GM23338 (cell line): ENCODE measurements around the gene RPL31.

Source experiments
- CREB1 ChIP-seq: fragments of 250-450 bp; sonication (Bioruptor Pico); IDR thresholded peaks from 2 replicates; pipeline ENCODE4 v1.5.0; 2020; ENCODE audit warnings: low read depth, mild to moderate bottlenecking, moderate library complexity
- EZH2 ChIP-seq: fragments of 200-600 bp; sonication (generic); IDR thresholded peaks from one replicate; pipeline ENCODE4 v1.8.0; 2017; ENCODE audit warnings: antibody characterized with exemption, mild to moderate bottlenecking, low read depth; ENCODE audit not compliant: unreplicated experiment
- EZH2phosphoT487 ChIP-seq: fragments of 200-600 bp; sonication (generic); IDR thresholded peaks from one replicate; pipeline ENCODE4 v1.8.1; 2018; ENCODE audit warnings: antibody characterized with exemption; ENCODE audit not compliant: unreplicated experiment
- JUNB ChIP-seq: IDR thresholded peaks from one replicate; pipeline ENCODE4 v1.6.1; 2016; ENCODE audit warnings: antibody characterized with exemption; ENCODE audit not compliant: unreplicated experiment
- NANOG ChIP-seq: IDR thresholded peaks from 2 replicates; pipeline ENCODE4 v1.6.1; 2016; ENCODE audit warnings: antibody characterized with exemption, borderline replicate concordance
- POLR2AphosphoS5 ChIP-seq: IDR thresholded peaks from 2 replicates; pipeline ENCODE4 v1.6.1; 2016; ENCODE audit warnings: antibody characterized with exemption, low read depth
- REST ChIP-seq: IDR thresholded peaks from one replicate; pipeline ENCODE4 v1.6.1; 2018; ENCODE audit warnings: antibody characterized with exemption; ENCODE audit not compliant: unreplicated experiment
- STAT1 ChIP-seq: IDR thresholded peaks from one replicate; pipeline ENCODE4 v1.6.1; 2016; ENCODE audit warnings: antibody characterized with exemption; ENCODE audit not compliant: unreplicated experiment
- ZNF114 ChIP-seq: fragments of 250-450 bp; sonication (Bioruptor Pico); IDR thresholded peaks from 2 replicates; pipeline ENCODE4 v1.5.0; 2020; ENCODE audit warnings: mild to moderate bottlenecking, moderate library complexity
- ZNF331 ChIP-seq: fragments of 250-450 bp; sonication (Bioruptor Pico); IDR thresholded peaks from 2 replicates; pipeline ENCODE4 v1.5.0; 2020; ENCODE audit warnings: low read depth, mild to moderate bottlenecking, moderate library complexity
- ZNF462 ChIP-seq: fragments of 250-450 bp; sonication (Bioruptor Pico); IDR thresholded peaks from 2 replicates; pipeline ENCODE4 v1.5.0; 2020; ENCODE audit warnings: mild to moderate bottlenecking, moderate library complexity
- TF ChIP-seq, protein P1 (sequence below), 2 experiments: fragments of 200-600 bp in 1 of 2; sonication (generic) in 1 of 2; conservative IDR thresholded peaks; 2 replicates each; pipeline versions ENCODE4 v1.5.1 to v1.6.1; 2016 to 2017; ENCODE audit warnings: antibody characterized with exemption in 2 of 2, low read depth in 2 of 2, mild to moderate bottlenecking in 2 of 2, moderate library complexity in 1 of 2
- TF ChIP-seq, protein P2 (sequence below): IDR thresholded peaks from 2 replicates; pipeline ENCODE4 v1.6.1; 2016; ENCODE audit warnings: antibody characterized with exemption

DNA sequence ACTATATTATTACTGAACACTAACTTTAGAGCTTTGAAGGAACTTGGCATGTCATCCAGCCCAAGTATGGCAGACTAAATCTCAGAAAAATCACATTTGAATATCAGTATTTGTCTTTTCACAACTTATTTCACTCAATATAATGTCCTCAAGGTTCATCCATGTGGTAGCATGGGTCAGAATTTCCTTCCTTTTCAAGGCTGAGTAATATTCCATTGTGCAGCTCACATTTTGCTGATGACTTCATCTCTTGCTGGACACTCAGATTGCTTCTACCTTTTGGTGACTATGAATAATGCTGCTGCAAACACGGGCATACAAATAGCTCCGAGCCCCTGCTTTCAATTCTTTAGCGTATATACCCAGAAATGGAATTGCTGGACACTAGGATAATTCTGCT lies 46.7 kb downstream of the RPL31 start:
- TF ChIP-seq POLR2AphosphoS5 (no peak), EZH2 (no peak), REST (no peak), EZH2phosphoT487 (no peak), NANOG (no peak), CREB1 (CRISPR knock-in tag) (no peak), ZNF114 (CRISPR knock-in tag) (no peak), ZNF331 (CRISPR knock-in tag) (no peak), JUNB (no peak), STAT1 (no peak), ZNF462 (CRISPR knock-in tag) (no peak)
- TF ChIP-seq, protein P1, sequence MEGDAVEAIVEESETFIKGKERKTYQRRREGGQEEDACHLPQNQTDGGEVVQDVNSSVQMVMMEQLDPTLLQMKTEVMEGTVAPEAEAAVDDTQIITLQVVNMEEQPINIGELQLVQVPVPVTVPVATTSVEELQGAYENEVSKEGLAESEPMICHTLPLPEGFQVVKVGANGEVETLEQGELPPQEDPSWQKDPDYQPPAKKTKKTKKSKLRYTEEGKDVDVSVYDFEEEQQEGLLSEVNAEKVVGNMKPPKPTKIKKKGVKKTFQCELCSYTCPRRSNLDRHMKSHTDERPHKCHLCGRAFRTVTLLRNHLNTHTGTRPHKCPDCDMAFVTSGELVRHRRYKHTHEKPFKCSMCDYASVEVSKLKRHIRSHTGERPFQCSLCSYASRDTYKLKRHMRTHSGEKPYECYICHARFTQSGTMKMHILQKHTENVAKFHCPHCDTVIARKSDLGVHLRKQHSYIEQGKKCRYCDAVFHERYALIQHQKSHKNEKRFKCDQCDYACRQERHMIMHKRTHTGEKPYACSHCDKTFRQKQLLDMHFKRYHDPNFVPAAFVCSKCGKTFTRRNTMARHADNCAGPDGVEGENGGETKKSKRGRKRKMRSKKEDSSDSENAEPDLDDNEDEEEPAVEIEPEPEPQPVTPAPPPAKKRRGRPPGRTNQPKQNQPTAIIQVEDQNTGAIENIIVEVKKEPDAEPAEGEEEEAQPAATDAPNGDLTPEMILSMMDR (conservative IDR thresholded peaks at IDR 0.05; ENCODE audit: low read depth in 2 of 2) = no peak
- TF ChIP-seq, protein P2, sequence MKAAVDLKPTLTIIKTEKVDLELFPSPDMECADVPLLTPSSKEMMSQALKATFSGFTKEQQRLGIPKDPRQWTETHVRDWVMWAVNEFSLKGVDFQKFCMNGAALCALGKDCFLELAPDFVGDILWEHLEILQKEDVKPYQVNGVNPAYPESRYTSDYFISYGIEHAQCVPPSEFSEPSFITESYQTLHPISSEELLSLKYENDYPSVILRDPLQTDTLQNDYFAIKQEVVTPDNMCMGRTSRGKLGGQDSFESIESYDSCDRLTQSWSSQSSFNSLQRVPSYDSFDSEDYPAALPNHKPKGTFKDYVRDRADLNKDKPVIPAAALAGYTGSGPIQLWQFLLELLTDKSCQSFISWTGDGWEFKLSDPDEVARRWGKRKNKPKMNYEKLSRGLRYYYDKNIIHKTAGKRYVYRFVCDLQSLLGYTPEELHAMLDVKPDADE = no peak
